Activated B cell treated with CpG ODN at 0.5 μM for 24 hours (primary cell): ENCODE data around the gene MUC12. TPM values are rescaled to one million over a fixed set of nuclear protein-coding genes. Genes with fewer than 3 reads are reported as not detected.
"Not testable (repeated sequence)": the region's sequence is repeated elsewhere in the genome, so short reads cannot be mapped to it uniquely, and the experiment has no call there.

ENCODE experiments used
- ATAC-seq: fragments of 200-7000 bp; cut with Tn5 transposase; one replicate; pipeline ENCODE4 v1.10.0; 2021; ENCODE audit warnings: low read depth, mild to moderate bottlenecking, moderate library complexity
- CTCF ChIA-PET: fragments of 350-600 bp; sonication (Branson Sonifier 250); formaldehyde crosslinking; loops from one replicate; lab custom pipeline; 2021; ENCODE audit warnings: antibody characterized with exemption; lab: Charles Lee
- POLR2A ChIA-PET: fragments of 350-600 bp; sonication (Branson Sonifier 250); formaldehyde crosslinking; loops from one replicate; lab custom pipeline; 2021; ENCODE audit warnings: antibody characterized with exemption; lab: Charles Lee
- DNase-seq: peaks from one replicate; pipeline ENCODE4 v3.0.0; 2022
- H3K27ac Mint-ChIP-seq: one replicate; pipeline ENCODE4 v1.8.0; 2020; ENCODE audit warnings: mixed read lengths
- H3K27me3 Mint-ChIP-seq: one replicate; pipeline ENCODE4 v1.8.0; 2021; ENCODE audit warnings: mixed read lengths
- H3K36me3 Mint-ChIP-seq: one replicate; pipeline ENCODE4 v1.8.0; 2021; ENCODE audit warnings: low read depth, mixed read lengths
- H3K4me1 Mint-ChIP-seq: one replicate; pipeline ENCODE4 v1.8.0; 2021; ENCODE audit warnings: mixed read lengths
- H3K4me3 Mint-ChIP-seq: one replicate; pipeline ENCODE4 v1.8.0; 2020; ENCODE audit warnings: mild to moderate bottlenecking, mixed read lengths
- H3K9me3 Mint-ChIP-seq: one replicate; pipeline ENCODE4 v1.8.0; 2020; ENCODE audit warnings: mixed read lengths
- CTCF ChIP-seq: fragments of 200-600 bp; IDR thresholded peaks from one replicate; pipeline ENCODE4 v1.8.0; 2022; ENCODE audit warnings: antibody characterized with exemption, mild to moderate bottlenecking
- intact Hi-C: fragments of 100-400 bp; cut with micrococcal nuclease; formaldehyde crosslinking; loops from one replicate; pipeline ENCODE4 v1.15.1; 2024
- total RNA-seq: library from RNA; stranded (reverse); gene quantifications from 2 replicates; pipeline ENCODE4 v1.2.3, GENCODE V29; 2022

The MUC12 gene
- total RNA-seq, 1 donor from 2014 or later = not detected

- ChIA-PET CTCF (no interaction called here), POLR2A (no interaction called here)
- DNase-seq (no peak), ATAC-seq (no peak)
- H3K27me3 Mint-ChIP-seq = peaks cover 16% of the 10 kb centered on the region
- no peak overlapping the region for H3K4me3 Mint-ChIP-seq
- no peak for TF ChIP-seq CTCF
- intact Hi-C loops = no loop called here
- H3K27ac Mint-ChIP-seq = no peak overlapping the region
- peaks cover 17% of the 10 kb centered on the region for H3K4me1 Mint-ChIP-seq
- H3K9me3 Mint-ChIP-seq = peaks cover 2% of the 10 kb centered on the region
- H3K36me3 Mint-ChIP-seq = no peaks in the 10 kb centered on the region
These were observed 52.3 kb downstream of the MUC12 start for GRCh38 chr7:101021703-101022102.

GRCh38 chr7:101023839-101024238 lies 54.5 kb downstream of the MUC12 start:
- CTCF ChIA-PET = no interaction called here
- Mint-ChIP-seq H3K9me3 (peaks cover 2% of the 10 kb centered on the region), H3K27ac (no peak overlapping the region), H3K27me3 (peaks cover 18% of the 10 kb centered on the region), H3K36me3 (no peaks in the 10 kb centered on the region), H3K4me1 (peaks cover 3% of the 10 kb centered on the region), H3K4me3 (no peak overlapping the region)
- POLR2A ChIA-PET = no interaction called here
- intact Hi-C loops = no loop called here
- ATAC-seq (no peak), DNase-seq (no peak)
- TF ChIP-seq CTCF = no peak

GRCh38 chr7:101031082-101031481 lies 61.7 kb downstream of the MUC12 start:
- H3K4me3 Mint-ChIP-seq = no peak overlapping the region
- H3K4me1 Mint-ChIP-seq = no peaks in the 10 kb centered on the region
- H3K27me3 Mint-ChIP-seq = peaks cover 8% of the 10 kb centered on the region
- no peaks in the 10 kb centered on the region for H3K9me3 Mint-ChIP-seq
- no peaks in the 10 kb centered on the region for H3K36me3 Mint-ChIP-seq
- POLR2A ChIA-PET = no interaction called here
- intact Hi-C loops = no loop called here
- no peak for TF ChIP-seq CTCF
- CTCF ChIA-PET = no interaction called here
- H3K27ac Mint-ChIP-seq = no peak overlapping the region
- DNase-seq = no peak
- no peak for ATAC-seq

- DNase-seq (no peak), ATAC-seq (no peak)
- POLR2A ChIA-PET = no interaction called here
- no peak overlapping the region for H3K27ac Mint-ChIP-seq
- H3K4me3 Mint-ChIP-seq = no peak overlapping the region
- H3K36me3 Mint-ChIP-seq = no peaks in the 10 kb centered on the region
- H3K27me3 Mint-ChIP-seq = peaks cover 10% of the 10 kb centered on the region
- TF ChIP-seq CTCF = no peak
- CTCF ChIA-PET = no interaction called here
- no peaks in the 10 kb centered on the region for H3K9me3 Mint-ChIP-seq
- intact Hi-C loops = no loop called here
- H3K4me1 Mint-ChIP-seq = no peaks in the 10 kb centered on the region
These were observed 66.6 kb downstream of the MUC12 start for GRCh38 chr7:101035941-101036340.

GRCh38 chr7:101041283-101041682 lies 71.9 kb downstream of the MUC12 start:
- H3K36me3 Mint-ChIP-seq, ATAC-seq, H3K4me3 Mint-ChIP-seq, H3K9me3 Mint-ChIP-seq, H3K27ac Mint-ChIP-seq, intact Hi-C loops, DNase-seq, H3K4me1 Mint-ChIP-seq, POLR2A ChIA-PET, CTCF ChIA-PET: not testable (repeated sequence)
- H3K27me3 Mint-ChIP-seq = peaks cover 13% of the 10 kb centered on the region

- Mint-ChIP-seq H3K27ac (no peak overlapping the region), H3K9me3 (no peaks in the 10 kb centered on the region), H3K4me1 (no peaks in the 10 kb centered on the region), H3K4me3 (no peak overlapping the region), H3K27me3 (peaks cover 32% of the 10 kb centered on the region), H3K36me3 (no peaks in the 10 kb centered on the region)
- no peak for ATAC-seq
- no peak for TF ChIP-seq CTCF
- ChIA-PET POLR2A (interaction anchor here (1.1 kb wide), 1 partner anchor 169 kb away, joined by 4 read pairs; the partner anchor contains the start of gene UFSP1), CTCF (interaction anchor here (0.9 to 2.2 kb wide), 6 partner anchors 19 to 353 kb away, joined by 3 to 24 read pairs (median 10); partner anchors contain the start of genes POP7, SLC12A9 and UFSP1)
- intact Hi-C loops = loop anchor here (5.0 kb wide), 1 partner anchor 446 kb away; the partner anchor contains the start of gene MOSPD3
- DNase-seq = peak; percentile 43
These were observed 89.0 kb downstream of the MUC12 start for GRCh38 chr7:101058355-101058754.
